Pancreas (tissue), 10 donors: ENCODE measurements around the gene USP34. TPM values are rescaled to one million over a fixed set of nuclear protein-coding genes. Genes with fewer than 3 reads are reported as not detected.

Experiments
- ATAC-seq, 4 donors: fragments of 200-7000 bp; cut with Tn5 transposase; one replicate each; pipeline versions ENCODE4 v1.8.0 to v1.9.1; 2020; ENCODE audit warnings: mild to moderate bottlenecking in 4 of 4, moderate library complexity in 4 of 4
- DNase-seq, 6 donors: peaks; one replicate each; pipeline ENCODE4 v3.0.0-alpha.2; 2020
- FAIRE-seq: peaks from 2 replicates; lab custom pipeline; 2012; peaks lifted over from hg19 to GRCh38; lab: Jason Lieb, UNC
- H3K27ac ChIP-seq, 4 donors: fragments of 200-600 bp; sonication (generic); 1 replicate in 3 of 4; 2 replicates in 1 of 4; pipeline versions ENCODE4 v1.5.0 to v1.8.0; 2020
- H3K27me3 ChIP-seq, 4 donors: fragments of 200-600 bp; one replicate each; pipeline ENCODE4 v1.8.0; 2021
- H3K36me3 ChIP-seq, 3 donors: fragments of 200-600 bp; sonication (generic) in 1 of 3; one replicate each; pipeline versions ENCODE4 v1.5.0 to v1.8.0; 2020 to 2021
- H3K4me1 ChIP-seq, 3 donors: fragments of 200-600 bp; one replicate each; pipeline ENCODE4 v1.8.0; 2021
- H3K4me3 ChIP-seq, 4 donors: fragments of 200-600 bp; sonication (generic) in 2 of 4; one replicate each; pipeline versions ENCODE4 v1.5.0 to v1.8.0; 2020 to 2021
- H3K9me3 ChIP-seq, 4 donors: fragments of 200-600 bp; one replicate each; pipeline ENCODE4 v1.8.0; 2021
- WGBS, 2 donors: extraction: QIAGEN DNeasy Blood & Tissue Kit; methylation state at CpG; one replicate each; pipeline ENCODE4 v1.1.7; 2013; 5-methylcytosine and 5-hydroxymethylcytosine counted together
- intact Hi-C, 3 donors: fragments of 100-400 bp; cut with DNase I; formaldehyde crosslinking; loops; one replicate each; pipeline versions ENCODE4 v1.11.1 to v1.14.2; 2022
- polyA plus RNA-seq, 2 donors: library from polyadenylated mRNA; stranded (reverse); fragments of 200-250 nt; gene quantifications; one replicate each; pipeline ENCODE4 v1.2.3, GENCODE V29; 2013
- total RNA-seq, 6 donors: library from RNA; stranded (reverse); fragmentation: NEBNext Ultra II Directional in 4 of 6; extraction: Animal tissue kit (Norgen Biotek cat#: 25700) in 4 of 6; gene quantifications; one replicate each; pipeline versions ENCODE4 v1.2.1 to v1.2.4, GENCODE V29; 2021 to 2023
- TF ChIP-seq, protein P1 (sequence below), 4 donors: fragments of 200-600 bp; sonication (generic) in 3 of 4; IDR thresholded peaks; one replicate each; pipeline versions ENCODE4 v1.5.0 to v1.8.0; 2021; ENCODE audit warnings: antibody characterized with exemption in 4 of 4
- donor health status: healthy with polysubstance abuse.
- donor health status: DM: no; HTN: no; CAD: no; lungs with moderate emphysema.
- donor health status: DM: no; HTN: no; CAD: no.
- donor health status: control.
- donor health status: control.
- donor health status: Bipolar disorder and iron deficiency.
- donor health status: DM: yes; HTN: yes; CAD: no.
- donor health status: DM: no; HTN: no; CAD: no.
- donor health status: DM: no; HTN: no; CAD: no.
- donor health status: DM: yes; HTN: yes; CAD: no.

Gene USP34
- total and polyA plus RNA-seq, 8 donors = 30.0 to 58.9 (median 45.1) TPM

DNA sequence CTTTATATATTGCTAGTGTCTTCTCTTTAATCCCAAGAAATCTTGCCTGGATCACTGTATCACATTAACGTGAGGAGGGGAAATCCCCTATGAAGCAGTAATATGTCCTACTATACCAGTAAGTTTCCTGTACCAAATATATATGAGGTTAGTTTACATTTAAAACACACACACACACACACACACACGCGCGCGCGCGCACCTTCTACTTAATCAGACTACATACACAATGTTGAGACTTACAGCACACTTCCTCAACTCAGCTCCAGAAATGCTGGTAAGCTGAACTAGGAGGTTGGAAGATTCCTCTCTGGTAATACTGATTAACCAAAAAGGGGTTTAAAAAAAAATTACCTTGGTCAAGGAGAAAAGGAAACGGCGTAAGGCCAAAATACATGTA, 49.3 kb downstream of the USP34 start:
- H3K27me3 ChIP-seq = no peaks in the 10 kb centered on the region
- no peak for DNase-seq
- no peak for ATAC-seq
- H3K27ac ChIP-seq = no peak overlapping the region
- H3K4me3 ChIP-seq = no peak overlapping the region
- peaks cover 9 to 19% (median 12%) of the 10 kb centered on the region in 3 donors for H3K4me1 ChIP-seq
- FAIRE-seq = no peak
- 87 to 91% methylated on average over 9 of the region's 9 CpGs for WGBS, 2 donors
- TF ChIP-seq, protein P1, sequence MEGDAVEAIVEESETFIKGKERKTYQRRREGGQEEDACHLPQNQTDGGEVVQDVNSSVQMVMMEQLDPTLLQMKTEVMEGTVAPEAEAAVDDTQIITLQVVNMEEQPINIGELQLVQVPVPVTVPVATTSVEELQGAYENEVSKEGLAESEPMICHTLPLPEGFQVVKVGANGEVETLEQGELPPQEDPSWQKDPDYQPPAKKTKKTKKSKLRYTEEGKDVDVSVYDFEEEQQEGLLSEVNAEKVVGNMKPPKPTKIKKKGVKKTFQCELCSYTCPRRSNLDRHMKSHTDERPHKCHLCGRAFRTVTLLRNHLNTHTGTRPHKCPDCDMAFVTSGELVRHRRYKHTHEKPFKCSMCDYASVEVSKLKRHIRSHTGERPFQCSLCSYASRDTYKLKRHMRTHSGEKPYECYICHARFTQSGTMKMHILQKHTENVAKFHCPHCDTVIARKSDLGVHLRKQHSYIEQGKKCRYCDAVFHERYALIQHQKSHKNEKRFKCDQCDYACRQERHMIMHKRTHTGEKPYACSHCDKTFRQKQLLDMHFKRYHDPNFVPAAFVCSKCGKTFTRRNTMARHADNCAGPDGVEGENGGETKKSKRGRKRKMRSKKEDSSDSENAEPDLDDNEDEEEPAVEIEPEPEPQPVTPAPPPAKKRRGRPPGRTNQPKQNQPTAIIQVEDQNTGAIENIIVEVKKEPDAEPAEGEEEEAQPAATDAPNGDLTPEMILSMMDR (IDR thresholded peaks at IDR 0.05) = no peak
- no peaks in the 10 kb centered on the region for H3K36me3 ChIP-seq
- no peaks in the 10 kb centered on the region for H3K9me3 ChIP-seq
- intact Hi-C loops = no loop called here

DNA sequence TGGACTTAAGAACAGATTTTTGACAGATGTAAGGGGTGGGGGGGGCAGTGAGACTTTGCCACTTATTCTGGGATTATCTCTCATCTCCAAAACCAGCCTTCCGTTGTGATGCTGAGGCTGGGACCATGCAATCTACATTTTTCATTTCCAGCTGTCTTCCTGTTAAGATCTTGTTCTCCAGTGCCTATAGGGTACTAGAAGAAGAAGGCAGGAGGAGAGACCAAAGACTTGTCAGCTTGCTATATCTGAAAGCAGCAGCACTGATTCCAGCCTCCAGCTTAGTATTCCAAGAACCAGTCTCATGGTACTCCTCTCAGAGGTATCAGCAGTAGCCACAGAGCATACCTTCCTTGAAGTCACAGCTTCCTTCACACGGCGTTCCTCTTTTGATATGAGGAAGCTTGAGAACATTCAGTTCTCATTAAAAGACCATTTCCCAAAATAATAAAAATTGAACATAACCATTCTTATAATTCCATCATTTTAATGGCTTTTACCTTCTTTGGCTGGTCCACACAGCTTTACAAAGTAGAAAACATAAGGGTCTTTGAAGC, 49.8 kb downstream of the USP34 start:
- intact Hi-C loops = no loop called here
- Histone ChIP-seq H3K9me3 (no peaks in the 10 kb centered on the region), H3K4me3 (no peak overlapping the region), H3K4me1 (peaks cover 9 to 19% (median 12%) of the 10 kb centered on the region in 3 donors), H3K27ac (no peak overlapping the region), H3K36me3 (no peaks in the 10 kb centered on the region), H3K27me3 (no peaks in the 10 kb centered on the region)
- TF ChIP-seq, protein P1 (IDR thresholded peaks at IDR 0.05) = no peak
- FAIRE-seq (no peak), DNase-seq (no peak), ATAC-seq (peak in 2 of 4 donors; percentile 14 to 53)
- 49 to 57% methylated on average over 3 of the region's 3 CpGs for WGBS, 2 donors

DNA sequence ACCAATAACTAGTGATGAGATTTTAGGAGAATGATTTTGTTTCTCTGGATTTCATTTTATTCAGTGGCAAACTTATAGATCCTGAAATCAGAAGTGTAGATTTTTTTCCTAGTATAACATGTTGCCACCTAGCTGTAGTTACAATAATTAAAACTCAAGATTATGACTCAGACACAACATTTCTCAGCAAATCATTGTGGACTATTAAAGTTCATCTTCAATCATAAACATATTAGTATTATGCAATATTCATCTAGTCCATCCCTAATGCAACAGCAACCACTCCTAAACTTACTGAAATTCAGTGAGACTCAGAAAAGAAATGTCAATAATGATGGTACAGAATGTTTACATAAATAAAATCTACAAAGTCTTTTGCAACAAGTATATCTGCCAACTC, 51.3 kb downstream of the USP34 start:
- H3K27ac ChIP-seq = no peak overlapping the region
- H3K27me3 ChIP-seq = no peaks in the 10 kb centered on the region
- H3K4me1 ChIP-seq = peaks cover 9 to 19% (median 12%) of the 10 kb centered on the region in 3 donors
- H3K4me3 ChIP-seq = no peak overlapping the region
- DNase-seq (no peak), FAIRE-seq (no peak), ATAC-seq (peak in 1 of 4 donors; percentile 27)
- intact Hi-C loops = no loop called here
- TF ChIP-seq, protein P1 (IDR thresholded peaks at IDR 0.05) = no peak
- no peaks in the 10 kb centered on the region for H3K9me3 ChIP-seq
- no peaks in the 10 kb centered on the region for H3K36me3 ChIP-seq

DNA sequence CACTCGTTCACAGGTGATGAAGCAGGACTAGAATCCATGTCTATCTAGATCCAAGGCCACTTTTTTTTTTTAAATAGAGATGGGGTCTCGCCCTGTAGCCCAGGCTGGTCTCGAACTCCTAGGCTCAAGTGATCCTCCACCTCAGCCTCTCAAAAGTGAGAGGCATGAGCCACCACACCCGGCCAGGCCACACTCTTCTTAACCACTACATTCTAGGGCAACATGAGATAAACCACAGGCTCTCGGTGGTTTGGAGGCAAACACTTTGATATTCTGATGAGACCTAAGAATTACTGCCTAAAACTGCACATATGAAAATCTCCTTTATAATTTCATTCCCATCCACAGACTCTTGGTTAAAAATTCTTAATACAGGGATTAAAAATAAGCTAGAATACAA, 51.8 kb downstream of the USP34 start:
- Histone ChIP-seq H3K9me3 (no peaks in the 10 kb centered on the region), H3K27me3 (no peaks in the 10 kb centered on the region), H3K4me1 (peaks cover 9 to 19% (median 12%) of the 10 kb centered on the region in 3 donors), H3K36me3 (no peaks in the 10 kb centered on the region), H3K4me3 (no peak overlapping the region), H3K27ac (no peak overlapping the region)
- DNase-seq (no peak), ATAC-seq (no peak), FAIRE-seq (no peak)
- TF ChIP-seq, protein P1 (IDR thresholded peaks at IDR 0.05) = no peak
- 82 to 86% methylated on average over 5 of the region's 5 CpGs for WGBS, 2 donors
- intact Hi-C loops = no loop called here

DNA sequence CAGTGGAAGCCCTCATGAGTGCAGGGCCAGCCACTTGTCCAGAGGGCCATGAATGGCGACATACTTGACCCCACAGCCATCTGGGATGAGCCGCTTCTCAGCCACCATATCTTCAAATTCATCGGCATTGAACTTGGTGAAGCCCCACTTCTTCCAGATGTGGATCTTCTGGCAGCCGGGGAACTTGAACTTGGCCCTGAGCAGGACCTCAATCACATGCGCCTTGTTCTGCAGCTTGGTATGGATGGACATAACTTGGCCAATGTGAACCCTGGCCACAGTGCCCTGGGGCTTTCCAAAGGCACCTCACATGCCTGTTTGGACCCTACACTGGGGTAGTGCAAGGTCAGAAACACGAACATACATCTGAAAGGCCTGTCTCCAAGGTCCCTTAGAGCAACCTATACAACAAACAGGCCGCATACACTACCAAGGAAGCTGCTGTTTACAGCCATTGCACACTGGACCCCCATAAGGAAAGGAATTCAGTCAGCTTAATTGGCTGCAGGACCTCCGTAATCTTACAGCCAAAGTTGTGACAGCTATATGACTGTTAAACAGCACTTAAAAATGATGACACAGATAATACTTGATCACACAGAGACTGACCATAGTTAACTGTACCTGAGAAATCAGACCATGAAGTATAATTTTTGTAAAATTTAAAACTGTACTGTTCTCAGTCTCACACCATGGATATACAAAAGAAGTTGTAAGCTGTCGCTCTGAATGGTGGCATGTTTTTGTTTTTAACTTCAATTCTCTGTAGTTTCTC, 53.8 kb downstream of the USP34 start:
- Histone ChIP-seq H3K4me3 (no peak overlapping the region), H3K4me1 (peaks cover 7 to 19% (median 12%) of the 10 kb centered on the region in 3 donors), H3K9me3 (no peaks in the 10 kb centered on the region), H3K27ac (no peak overlapping the region), H3K27me3 (no peaks in the 10 kb centered on the region), H3K36me3 (no peaks in the 10 kb centered on the region)
- no peak for FAIRE-seq
- DNase-seq = no peak
- intact Hi-C loops = no loop called here
- ATAC-seq = no peak
- TF ChIP-seq, protein P1 (IDR thresholded peaks at IDR 0.05) = no peak
- 94 to 95% methylated on average over 9 of the region's 9 CpGs for WGBS, 2 donors
